ENCODE results near the gene EYA2.

EYA2 gene

DNA sequence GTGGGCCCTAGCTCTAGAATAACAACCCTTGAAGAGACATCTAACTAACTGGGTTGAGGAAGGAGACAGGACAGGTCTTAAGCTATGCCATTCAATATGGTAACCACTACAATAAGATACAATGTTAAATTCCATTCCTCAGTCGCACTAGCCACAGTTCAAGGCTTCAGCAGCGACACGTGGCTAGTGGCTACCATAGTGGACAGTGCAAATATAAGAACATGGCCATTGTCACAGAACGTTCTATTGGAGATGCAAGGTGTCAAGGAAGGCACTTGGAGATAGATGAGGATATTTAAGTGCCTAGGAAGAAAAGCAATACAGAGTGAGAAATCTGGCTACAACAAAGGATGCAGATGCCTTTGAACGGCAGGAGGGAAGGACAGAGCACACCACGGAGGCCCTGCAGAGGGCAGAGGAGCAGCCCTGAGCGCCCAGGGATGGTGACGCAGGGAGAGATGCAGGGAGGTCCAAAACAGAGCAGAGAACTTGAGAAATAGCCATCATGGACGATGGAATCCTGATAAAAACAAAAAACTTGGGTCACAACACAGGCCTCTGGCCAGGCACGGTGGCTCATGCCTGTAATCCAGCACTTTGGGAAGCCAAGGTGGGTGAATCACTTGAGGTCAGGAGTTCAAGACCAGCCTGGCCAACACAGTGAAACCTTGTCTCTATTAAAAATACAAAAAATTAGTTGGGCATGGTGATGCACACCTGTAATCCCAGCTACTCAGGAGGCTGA, 321.2 kb downstream of the EYA2 start:
- ATAC-seq (no peak), DNase-seq (ENCODE audit: low spot score in 2 of 2) (no peak)
- Mint-ChIP-seq H3K4me1 (peaks cover 10% of the 10 kb centered on the region), H3K27ac (peak overlapping the region; percentile 82), H3K9me3 (no peaks in the 10 kb centered on the region), H3K4me3 (no peak overlapping the region), H3K36me3 (no peaks in the 10 kb centered on the region)

- no peak overlapping the region for H3K27ac Mint-ChIP-seq
- peaks cover 10% of the 10 kb centered on the region for H3K4me1 Mint-ChIP-seq
- DNase-seq (ENCODE audit: low spot score in 2 of 2): no peak
- H3K4me3 Mint-ChIP-seq: no peak overlapping the region
- H3K9me3 Mint-ChIP-seq: no peaks in the 10 kb centered on the region
- H3K36me3 Mint-ChIP-seq: no peaks in the 10 kb centered on the region
- ATAC-seq: no peak
These were observed 322.3 kb downstream of the EYA2 start for GRCh38 chr20:47216819-47217410.

DNA sequence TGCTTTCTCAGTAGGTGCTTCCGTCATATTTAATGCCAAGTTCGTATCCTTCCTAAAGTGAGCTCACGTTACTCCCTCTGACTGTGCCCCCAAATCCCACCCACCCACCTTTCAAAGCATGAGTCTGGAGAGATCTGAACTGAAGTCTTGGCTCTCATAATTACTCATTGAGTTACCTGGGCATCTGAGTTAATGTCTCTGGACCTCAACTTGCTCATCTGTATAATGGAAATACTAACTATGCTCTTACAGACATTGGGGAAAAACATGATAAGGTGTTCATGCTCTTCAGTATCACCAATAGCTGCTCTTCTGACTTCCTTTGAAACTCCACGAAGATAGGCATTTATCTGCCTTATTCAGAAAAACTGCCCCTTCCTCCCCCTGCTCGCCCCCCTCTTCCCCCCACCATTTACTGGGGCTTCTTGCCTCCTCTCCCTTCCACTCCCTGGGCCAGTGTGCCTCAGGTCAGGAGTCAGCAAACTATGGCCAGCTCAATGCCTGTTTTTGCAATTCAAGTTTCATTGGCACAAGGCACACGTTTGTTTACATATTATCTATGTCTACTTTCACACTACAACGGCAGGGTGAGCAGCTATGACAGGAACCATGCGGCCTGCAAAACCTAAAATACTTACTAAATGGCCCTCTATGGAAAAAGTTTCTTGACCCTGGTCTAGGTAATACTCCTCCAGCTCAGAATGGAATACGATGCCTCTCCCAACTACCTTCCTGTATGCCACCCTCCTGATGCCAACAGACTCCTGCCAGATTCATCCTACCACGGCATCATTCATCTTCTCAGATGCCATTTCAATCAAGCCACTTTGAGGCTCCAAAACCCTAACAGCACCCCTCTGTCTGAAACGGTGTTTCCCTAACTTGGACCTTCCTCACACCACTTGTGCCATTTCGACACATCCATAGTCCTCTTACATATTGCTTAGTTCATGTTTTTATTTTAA, 323.1 kb downstream of the EYA2 start:
- no peaks in the 10 kb centered on the region for H3K36me3 Mint-ChIP-seq
- H3K4me1 Mint-ChIP-seq: peaks cover 10% of the 10 kb centered on the region
- H3K9me3 Mint-ChIP-seq: no peaks in the 10 kb centered on the region
- H3K27ac Mint-ChIP-seq: peak overlapping the region; percentile 18
- DNase-seq (ENCODE audit: low spot score in 2 of 2) (no peak), ATAC-seq (no peak)
- H3K4me3 Mint-ChIP-seq: no peak overlapping the region

- H3K4me1 Mint-ChIP-seq: peaks cover 10% of the 10 kb centered on the region
These were observed 325.5 kb downstream of the EYA2 start for GRCh38 chr20:47220161-47220582.

DNA sequence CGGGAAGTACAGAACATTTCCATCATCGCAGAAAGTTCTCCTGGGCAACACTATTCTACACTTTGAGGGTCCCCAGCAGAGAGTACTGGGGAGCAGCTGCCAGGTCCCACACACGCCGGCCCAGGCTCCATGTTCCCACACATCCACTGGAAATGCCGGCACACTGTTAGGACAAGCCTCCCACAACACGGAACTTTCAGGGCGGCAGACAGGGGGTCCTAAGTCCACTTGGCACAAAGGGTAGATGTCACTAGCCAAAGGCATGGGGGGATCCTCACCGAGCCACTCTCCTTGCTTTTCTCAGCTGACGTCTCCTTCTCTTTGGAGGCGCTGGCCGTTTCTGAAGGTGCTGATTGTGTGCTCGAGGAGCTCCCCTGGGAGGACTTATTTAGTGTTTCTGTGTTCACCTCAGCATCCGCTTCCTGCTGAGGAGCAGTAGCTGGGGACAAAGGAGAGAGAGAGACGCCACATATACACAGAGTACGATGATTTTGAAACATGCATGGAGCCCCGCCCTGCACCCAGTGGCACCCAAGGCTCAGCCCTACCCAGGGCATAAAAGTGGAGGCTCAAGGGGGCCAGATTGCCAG, 326.5 kb downstream of the EYA2 start:
- Mint-ChIP-seq H3K27ac (no peak overlapping the region), H3K9me3 (no peaks in the 10 kb centered on the region), H3K36me3 (peaks cover 5% of the 10 kb centered on the region), H3K4me3 (no peak overlapping the region), H3K4me1 (peaks cover 5% of the 10 kb centered on the region)
- no peak for ATAC-seq
- no peak for DNase-seq (ENCODE audit: low spot score in 2 of 2)

More at GRCh38 chr20:47220161-47220582, 325.5 kb downstream of the EYA2 start:
- DNase-seq (ENCODE audit: low spot score in 2 of 2): peak; percentile 21 to 71
- Mint-ChIP-seq H3K4me3 (no peak overlapping the region), H3K9me3 (no peaks in the 10 kb centered on the region), H3K27ac (peak overlapping the region; percentile 38), H3K36me3 (no peaks in the 10 kb centered on the region)
- peak; percentile 47 for ATAC-seq

- DNase-seq (ENCODE audit: low spot score in 2 of 2) (no peak), ATAC-seq (no peak)
- H3K27ac Mint-ChIP-seq: peak overlapping the region; percentile 54
- H3K4me3 Mint-ChIP-seq: no peak overlapping the region
- peaks cover 4% of the 10 kb centered on the region for H3K4me1 Mint-ChIP-seq
- peaks cover 20% of the 10 kb centered on the region for H3K36me3 Mint-ChIP-seq
- H3K9me3 Mint-ChIP-seq: no peaks in the 10 kb centered on the region
These were observed 328.0 kb downstream of the EYA2 start for GRCh38 chr20:47222468-47223119.

- DNase-seq (ENCODE audit: low spot score in 2 of 2) (no peak), ATAC-seq (no peak)
- H3K4me1 Mint-ChIP-seq: no peaks in the 10 kb centered on the region
- peaks cover 33% of the 10 kb centered on the region for H3K36me3 Mint-ChIP-seq
- no peak overlapping the region for H3K4me3 Mint-ChIP-seq
- peak overlapping the region; percentile 76 for H3K27ac Mint-ChIP-seq
- no peaks in the 10 kb centered on the region for H3K9me3 Mint-ChIP-seq
These were observed 329.3 kb downstream of the EYA2 start for GRCh38 chr20:47223896-47224295.

DNA sequence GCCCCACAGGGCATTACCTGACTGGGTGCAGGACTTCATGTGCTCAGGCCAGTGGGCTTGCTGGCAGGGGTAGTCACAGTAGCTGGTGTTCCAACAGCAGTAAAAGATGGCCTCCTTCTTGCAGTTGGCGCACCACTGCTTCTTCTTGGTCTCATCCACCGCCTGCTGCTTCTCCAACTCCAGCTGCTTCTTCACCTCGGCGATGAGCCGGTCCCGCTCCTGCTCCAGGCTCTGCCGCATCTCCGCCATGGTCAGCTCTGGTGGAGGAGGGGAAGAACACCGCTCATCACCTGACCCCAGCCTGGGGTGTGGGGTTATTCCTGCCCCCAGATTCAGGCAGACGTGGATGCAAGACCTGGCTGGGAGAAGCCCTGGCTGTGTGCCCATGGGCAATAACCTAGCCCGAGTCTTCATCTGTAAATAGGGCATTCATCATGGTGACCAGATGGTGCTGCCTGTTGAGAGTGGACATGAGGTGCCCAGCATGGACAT, 329.7 kb downstream of the EYA2 start:
- DNase-seq (ENCODE audit: low spot score in 2 of 2) (no peak), ATAC-seq (no peak)
- Mint-ChIP-seq H3K36me3 (peaks cover 37% of the 10 kb centered on the region), H3K4me3 (no peak overlapping the region), H3K27ac (peak overlapping the region; percentile 76), H3K9me3 (no peaks in the 10 kb centered on the region), H3K4me1 (no peaks in the 10 kb centered on the region)

GRCh38 chr20:47224857-47225256, 330.2 kb downstream of the EYA2 start:
- H3K36me3 Mint-ChIP-seq: peaks cover 43% of the 10 kb centered on the region
- H3K4me1 Mint-ChIP-seq: no peaks in the 10 kb centered on the region
- peak overlapping the region; percentile 76 for H3K27ac Mint-ChIP-seq
- H3K4me3 Mint-ChIP-seq: no peak overlapping the region
- DNase-seq (ENCODE audit: low spot score in 2 of 2): no peak
- ATAC-seq: no peak
- no peaks in the 10 kb centered on the region for H3K9me3 Mint-ChIP-seq

GRCh38 chr20:47225458-47225857, 330.8 kb downstream of the EYA2 start:
- Mint-ChIP-seq H3K4me1 (peaks cover under 1% of the 10 kb centered on the region), H3K27ac (peak overlapping the region; percentile 26), H3K9me3 (no peaks in the 10 kb centered on the region), H3K36me3 (peaks cover 49% of the 10 kb centered on the region), H3K4me3 (no peak overlapping the region)
- ATAC-seq: no peak
- no peak for DNase-seq (ENCODE audit: low spot score in 2 of 2)

- Mint-ChIP-seq H3K27ac (no peak overlapping the region), H3K4me3 (no peak overlapping the region), H3K4me1 (peaks cover 7% of the 10 kb centered on the region), H3K9me3 (no peaks in the 10 kb centered on the region), H3K36me3 (peaks cover 65% of the 10 kb centered on the region)
- no peak for ATAC-seq
- DNase-seq (ENCODE audit: low spot score in 2 of 2): no peak
These were observed 332.5 kb downstream of the EYA2 start for GRCh38 chr20:47227119-47227518.

GRCh38 chr20:47227576-47227975, 332.9 kb downstream of the EYA2 start:
- Mint-ChIP-seq H3K4me1 (peaks cover 7% of the 10 kb centered on the region), H3K36me3 (peaks cover 70% of the 10 kb centered on the region), H3K9me3 (no peaks in the 10 kb centered on the region), H3K27ac (no peak overlapping the region), H3K4me3 (no peak overlapping the region)
- ATAC-seq: no peak
- no peak for DNase-seq (ENCODE audit: low spot score in 2 of 2)

DNA sequence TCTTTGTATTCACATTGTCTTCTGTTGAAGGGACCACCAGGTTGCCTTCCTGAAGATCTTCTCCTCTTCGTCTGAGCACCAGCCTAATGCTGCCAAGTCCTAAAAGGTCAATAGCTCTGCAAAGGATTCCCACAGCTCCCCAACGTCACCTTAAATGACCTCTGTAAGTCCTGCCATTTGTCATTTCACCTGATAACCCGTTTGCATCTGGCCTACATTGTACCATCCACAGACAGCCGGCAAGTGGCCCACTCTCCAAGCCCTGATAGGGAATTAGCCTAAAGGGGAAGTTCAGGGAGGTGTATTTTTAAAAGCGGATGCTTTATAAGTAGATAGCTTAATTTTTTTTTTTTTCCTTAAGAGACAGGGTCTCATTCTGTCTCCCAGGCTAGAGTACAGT, 334.0 kb downstream of the EYA2 start:
- Mint-ChIP-seq H3K36me3 (peaks cover 81% of the 10 kb centered on the region), H3K4me1 (peaks cover 7% of the 10 kb centered on the region), H3K9me3 (no peaks in the 10 kb centered on the region), H3K27ac (no peak overlapping the region), H3K4me3 (no peak overlapping the region)
- no peak for DNase-seq (ENCODE audit: low spot score in 2 of 2)
- no peak for ATAC-seq

GRCh38 chr20:47230811-47231256, 336.2 kb downstream of the EYA2 start:
- H3K36me3 Mint-ChIP-seq: peaks cover 100% of the 10 kb centered on the region
- peaks cover 7% of the 10 kb centered on the region for H3K4me1 Mint-ChIP-seq
- ATAC-seq (no peak), DNase-seq (ENCODE audit: low spot score in 2 of 2) (no peak)
- peak overlapping the region; percentile 71 for H3K27ac Mint-ChIP-seq
- H3K9me3 Mint-ChIP-seq: no peaks in the 10 kb centered on the region
- no peak overlapping the region for H3K4me3 Mint-ChIP-seq
